ENCODE data around the gene HRAS. TPM values are rescaled to one million over a fixed set of nuclear protein-coding genes. Genes with fewer than 3 reads are reported as not detected.

The HRAS gene
- total RNA-seq, 1 experiment from 2014 or later: 128 TPM

DNA sequence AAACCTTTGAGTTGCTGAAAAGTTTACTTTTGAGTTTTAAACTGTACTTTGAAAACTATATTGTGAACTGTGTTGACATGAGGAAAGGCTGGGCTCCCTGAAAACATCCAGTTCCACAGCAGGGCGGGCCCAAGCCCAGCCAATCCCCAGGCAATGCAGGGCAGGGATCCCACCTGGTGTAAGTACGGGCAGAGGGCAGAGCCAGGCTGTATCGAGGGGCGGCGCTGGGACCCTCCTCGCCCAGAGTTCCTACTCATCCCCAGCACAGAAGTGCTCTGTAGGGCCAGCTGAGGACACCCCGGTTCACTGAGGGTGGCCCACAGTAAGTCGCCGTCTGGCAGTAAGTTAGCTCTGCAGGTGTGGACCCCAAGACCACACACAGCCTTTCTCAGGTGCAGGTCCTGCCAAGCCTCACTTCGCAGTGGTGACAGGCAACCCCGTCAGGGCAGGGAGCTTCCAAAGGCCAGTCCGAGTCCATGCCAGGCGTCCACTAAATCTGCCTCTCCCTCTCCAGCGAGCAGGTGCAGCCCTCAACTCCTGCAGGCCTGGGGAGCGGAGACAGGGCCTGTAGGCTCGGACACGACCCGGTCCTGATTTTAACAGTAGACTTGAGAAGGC is 31.7 kb upstream of the HRAS start:
- no peaks in the 10 kb centered on the region for H3F3A ChIP-seq (ENCODE audit: low read length, unreplicated experiment)
- H3K4me3 ChIP-seq (ENCODE audit: low read length): peak overlapping the region; percentile 80
- H4K20me1 ChIP-seq (ENCODE audit: low read length): 0 out of 2 replicates have a peak, but pooled peaks cover 5% of the 10 kb centered on the region
- H3K9ac ChIP-seq (ENCODE audit: low read length): peak overlapping the region; percentile 65; the same call in 1 of the 2 replicates
- no peaks in the 10 kb centered on the region for H3K9me3 ChIP-seq (ENCODE audit: low read length)
- H3K27me3 ChIP-seq (ENCODE audit: low read length): no peaks in the 10 kb centered on the region
- ATAC-seq (no peak), DNase-seq (no peak)
- H2AFZ ChIP-seq (ENCODE audit: low read length): no peak overlapping the region
- BruUV-seq (replicated peaks): no TSS peak
- ChIA-PET POLR2A (ENCODE audit: unreplicated experiment) (interaction anchor here (0.5 kb wide), 1 partner anchor 271 kb away, joined by 4 read pairs; no protein-coding TSS in a partner anchor), CTCF (no interaction called here)
- TF ChIP-seq EZH2phosphoT487 (IDR thresholded peaks at IDR 0.05; ENCODE audit: borderline replicate concordance, low read length): no peak
- no peaks in the 10 kb centered on the region for H3K36me3 ChIP-seq (ENCODE audit: low read depth, low read length)
- H3K4me2 ChIP-seq (ENCODE audit: low read length): peak overlapping the region; percentile 88
- intact Hi-C loops (cut with micrococcal nuclease): loop anchor here (10.0 kb wide), 1 partner anchor 48 kb away; the partner anchor contains the start of gene IRF7
- peaks cover 26% of the 10 kb centered on the region for H3K4me1 ChIP-seq (ENCODE audit: insufficient read depth, low read length)
- peaks cover 41% of the 10 kb centered on the region for H3K79me2 ChIP-seq (ENCODE audit: low read length)
- no peak overlapping the region for H3K27ac ChIP-seq (ENCODE audit: low read length)
- H3K9me2 ChIP-seq (replicated peaks; ENCODE audit: low read length): no peaks in the 10 kb centered on the region

- H3K4me2 ChIP-seq (ENCODE audit: low read length): no peak overlapping the region
- H3K79me2 ChIP-seq (ENCODE audit: low read length): peaks cover 50% of the 10 kb centered on the region
- ATAC-seq (no peak), DNase-seq (no peak)
- no peaks in the 10 kb centered on the region for H3K27me3 ChIP-seq (ENCODE audit: low read length)
- no peak overlapping the region for H3K9ac ChIP-seq (ENCODE audit: low read length)
- POLR2A ChIA-PET (ENCODE audit: unreplicated experiment): interaction anchor here (0.5 kb wide), 1 partner anchor 272 kb away, joined by 4 read pairs; no protein-coding TSS in a partner anchor
- intact Hi-C loops (cut with micrococcal nuclease): loop anchor here (10.0 kb wide), 1 partner anchor 49 kb away; the partner anchor contains the start of gene IRF7
- no peak overlapping the region for H2AFZ ChIP-seq (ENCODE audit: low read length)
- no TSS peak for BruUV-seq (replicated peaks)
- H3K9me2 ChIP-seq (replicated peaks; ENCODE audit: low read length): no peaks in the 10 kb centered on the region
- 0 out of 2 replicates have a peak, but pooled peaks cover 5% of the 10 kb centered on the region for H4K20me1 ChIP-seq (ENCODE audit: low read length)
- CTCF ChIA-PET: no interaction called here
- H3F3A ChIP-seq (ENCODE audit: low read length, unreplicated experiment): no peaks in the 10 kb centered on the region
- H3K4me1 ChIP-seq (ENCODE audit: insufficient read depth, low read length): peaks cover 32% of the 10 kb centered on the region
- no peaks in the 10 kb centered on the region for H3K36me3 ChIP-seq (ENCODE audit: low read depth, low read length)
- no peaks in the 10 kb centered on the region for H3K9me3 ChIP-seq (ENCODE audit: low read length)
- no peak for TF ChIP-seq EZH2phosphoT487 (IDR thresholded peaks at IDR 0.05; ENCODE audit: borderline replicate concordance, low read length)
- TF ChIP-seq EZH2 (IDR thresholded peaks at IDR 0.05; ENCODE audit: low read length, unreplicated experiment): no peak
- H3K27ac ChIP-seq (ENCODE audit: low read length): no peak overlapping the region
- no peak overlapping the region for H3K4me3 ChIP-seq (ENCODE audit: low read length)
Observed at GRCh38 chr11:565921-566509, 30.6 kb upstream of the HRAS start.

GRCh38 chr11:563812-564578 is 28.6 kb upstream of the HRAS start:
- H4K20me1 ChIP-seq (ENCODE audit: low read length): 0 out of 2 replicates have a peak, but pooled peaks cover 5% of the 10 kb centered on the region
- no peak overlapping the region for H3K4me3 ChIP-seq (ENCODE audit: low read length)
- no peaks in the 10 kb centered on the region for H3F3A ChIP-seq (ENCODE audit: low read length, unreplicated experiment)
- no peaks in the 10 kb centered on the region for H3K27me3 ChIP-seq (ENCODE audit: low read length)
- H3K79me2 ChIP-seq (ENCODE audit: low read length): peaks cover 50% of the 10 kb centered on the region
- no peak overlapping the region for H3K4me2 ChIP-seq (ENCODE audit: low read length)
- no peaks in the 10 kb centered on the region for H3K36me3 ChIP-seq (ENCODE audit: low read depth, low read length)
- H3K9me3 ChIP-seq (ENCODE audit: low read length): no peaks in the 10 kb centered on the region
- no peaks in the 10 kb centered on the region for H3K9me2 ChIP-seq (replicated peaks; ENCODE audit: low read length)
- ATAC-seq: no peak
- peak; percentile 52 for DNase-seq
- CTCF ChIA-PET: no interaction called here
- BruUV-seq (replicated peaks): no TSS peak
- H3K27ac ChIP-seq (ENCODE audit: low read length): peak overlapping the region; percentile 18; the same call in 1 of the 2 replicates
- H2AFZ ChIP-seq (ENCODE audit: low read length): no peak overlapping the region
- POLR2A ChIA-PET (ENCODE audit: unreplicated experiment): interaction anchor here (0.6 kb wide), 1 partner anchor 255 kb away, joined by 8 read pairs; the partner anchor contains the start of gene PNPLA2
- H3K4me1 ChIP-seq (ENCODE audit: insufficient read depth, low read length): peaks cover 32% of the 10 kb centered on the region
- intact Hi-C loops (cut with micrococcal nuclease): loop anchor here (10.0 kb wide), 1 partner anchor 51 kb away; the partner anchor contains the start of gene IRF7
- H3K9ac ChIP-seq (ENCODE audit: low read length): no peak overlapping the region
- TF ChIP-seq EZH2 (IDR thresholded peaks at IDR 0.05; ENCODE audit: low read length, unreplicated experiment) (no peak), EZH2phosphoT487 (IDR thresholded peaks at IDR 0.05; ENCODE audit: borderline replicate concordance, low read length) (no peak), CTCF (conservative IDR thresholded peaks at IDR 0.05; ENCODE audit: low read depth, low read length) (no peak)
